Cortex of kidney (tissue), 1 donor: ENCODE results near the gene NLRX1.
"Not testable (repeated sequence)": the region's sequence is repeated elsewhere in the genome, so short reads cannot be mapped to it uniquely, and the experiment has no call there.

Experiments
- DNase-seq: peaks from one replicate; lab custom pipeline; 2025; lab: John Stamatoyannopoulos, UW

NLRX1 gene

GRCh38 chr11:119184399-119184798 lies 15.9 kb downstream of the NLRX1 start:
- not testable (repeated sequence) for DNase-seq

- DNase-seq, result no peak
These were observed 17.6 kb downstream of the NLRX1 start for GRCh38 chr11:119185981-119186634.

DNA sequence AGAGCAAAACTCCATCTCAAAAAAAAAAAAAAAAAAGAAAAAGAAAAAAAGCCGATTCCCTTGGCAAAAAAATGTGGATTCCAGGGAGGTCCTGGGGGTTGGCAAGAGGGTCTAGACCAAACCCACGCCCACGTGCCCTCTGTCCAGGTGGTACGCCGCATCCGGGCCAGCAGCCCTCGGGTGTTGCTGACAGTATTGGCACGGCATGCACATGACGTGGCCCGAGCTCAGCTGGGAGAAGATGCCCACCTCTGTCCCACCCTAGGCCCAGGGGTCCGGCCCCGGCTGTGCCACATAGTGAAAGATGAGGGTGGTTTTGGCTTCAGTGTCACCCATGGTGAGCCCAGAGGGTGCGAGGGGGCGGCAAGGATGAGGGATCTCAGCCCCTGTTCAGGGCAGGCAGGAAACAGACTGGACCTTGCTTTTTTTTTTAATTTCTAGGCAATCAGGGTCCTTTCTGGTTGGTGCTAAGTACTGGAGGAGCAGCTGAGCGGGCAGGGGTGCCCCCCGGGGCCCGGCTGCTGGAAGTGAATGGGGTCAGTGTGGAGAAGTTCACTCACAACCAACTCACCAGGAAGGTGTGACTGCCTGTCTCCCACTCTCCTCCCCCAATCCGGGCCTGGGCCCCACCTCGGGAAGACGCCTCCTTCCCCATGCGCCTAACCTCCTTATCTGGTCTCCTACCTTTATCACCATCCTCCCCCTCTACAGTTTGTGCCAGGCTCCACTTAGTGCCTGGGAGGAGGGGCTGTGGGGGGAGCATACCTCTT lies 18.8 kb downstream of the NLRX1 start:
- no peak for DNase-seq

- no peak for DNase-seq
These were observed 19.5 kb downstream of the NLRX1 start for GRCh38 chr11:119188067-119188466.

- no peak for DNase-seq
These were observed 20.4 kb downstream of the NLRX1 start for GRCh38 chr11:119188887-119189286.

DNA sequence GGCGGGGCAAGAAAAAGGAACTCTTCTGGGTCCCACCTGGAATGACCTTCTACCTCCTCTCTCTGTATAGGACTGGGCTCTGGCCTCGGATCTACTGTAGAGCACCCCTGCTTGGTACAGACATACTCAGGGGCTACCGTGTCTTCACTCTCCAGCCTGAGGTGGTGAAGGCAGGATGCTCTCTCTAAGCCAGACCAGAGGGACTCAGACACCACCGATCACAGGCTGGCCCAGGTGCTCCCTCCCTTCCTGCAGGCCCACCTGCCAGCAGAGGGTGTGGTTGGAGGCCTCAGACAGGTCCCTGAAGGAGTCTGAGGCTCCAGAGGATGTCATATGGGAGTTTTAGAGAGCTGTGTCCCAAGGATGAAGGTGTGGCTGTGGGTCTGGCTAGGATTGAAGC lies 20.9 kb downstream of the NLRX1 start:
- DNase-seq, result no peak

DNA sequence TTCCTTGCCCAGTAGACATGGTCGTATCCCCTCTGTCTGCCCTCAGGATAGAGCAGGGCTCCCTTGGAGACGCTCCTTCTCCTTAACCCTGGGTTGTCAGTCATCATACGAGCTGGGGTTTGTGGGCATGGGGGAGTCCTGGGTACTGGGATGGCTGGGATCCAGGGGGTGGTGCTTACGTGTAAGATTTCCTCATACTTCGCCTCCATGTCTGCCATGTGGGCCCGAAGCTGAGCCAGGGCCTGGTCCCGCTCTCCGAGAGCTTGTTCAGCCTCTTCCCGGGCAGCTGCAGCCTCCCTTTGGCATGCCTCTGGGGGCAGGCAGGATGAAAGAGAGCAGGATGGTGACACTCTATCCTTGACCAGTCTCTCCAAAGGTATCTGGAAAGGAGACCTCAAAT lies 22.0 kb downstream of the NLRX1 start:
- DNase-seq, result no peak

- not testable (repeated sequence) for DNase-seq
These were observed 22.7 kb downstream of the NLRX1 start for GRCh38 chr11:119191265-119191664.

- DNase-seq, result no peak
These were observed 23.6 kb downstream of the NLRX1 start for GRCh38 chr11:119192111-119192510.

DNA sequence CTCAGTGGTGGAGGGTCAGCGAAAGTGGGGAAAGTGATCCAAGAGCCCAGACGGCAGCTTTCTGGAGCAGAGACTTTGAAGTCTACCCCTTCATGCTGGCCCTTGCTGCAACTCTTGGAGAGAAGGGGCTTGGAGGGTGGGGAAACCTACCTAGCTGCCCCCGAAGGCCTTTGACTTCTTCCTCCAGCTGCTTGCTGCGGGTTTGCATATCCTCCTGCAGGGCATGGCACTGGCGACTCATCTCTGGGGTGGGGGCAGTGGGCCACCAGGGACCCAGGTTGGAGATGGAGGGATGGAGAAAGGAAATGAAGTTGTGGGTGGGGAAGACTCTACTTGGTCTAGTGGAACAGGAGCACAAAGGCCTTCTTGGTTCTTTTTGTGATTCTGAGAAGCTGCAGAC lies 24.5 kb downstream of the NLRX1 start:
- no peak for DNase-seq

DNA sequence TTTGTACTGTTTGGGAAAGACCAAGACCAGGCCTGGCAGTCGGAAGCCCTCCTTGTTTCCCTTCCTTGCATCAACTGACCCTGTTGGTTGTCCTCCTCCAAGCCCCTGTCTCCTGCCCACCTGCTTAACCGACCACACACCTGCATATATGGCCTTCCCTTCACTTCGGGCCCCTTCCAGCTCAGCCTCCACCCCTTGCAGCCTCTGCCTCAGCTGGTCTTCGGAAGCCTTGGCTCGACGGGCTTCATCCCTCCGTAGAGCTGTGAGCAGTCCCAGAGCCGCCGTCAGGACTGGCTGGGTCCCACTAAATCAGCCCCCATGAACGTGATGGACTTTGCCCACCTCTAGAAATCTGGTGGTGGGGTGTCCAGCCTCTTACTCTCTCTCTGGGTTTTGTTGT lies 25.1 kb downstream of the NLRX1 start:
- DNase-seq, result no peak

GRCh38 chr11:119194811-119195440 lies 26.4 kb downstream of the NLRX1 start:
- DNase-seq, result no peak

DNA sequence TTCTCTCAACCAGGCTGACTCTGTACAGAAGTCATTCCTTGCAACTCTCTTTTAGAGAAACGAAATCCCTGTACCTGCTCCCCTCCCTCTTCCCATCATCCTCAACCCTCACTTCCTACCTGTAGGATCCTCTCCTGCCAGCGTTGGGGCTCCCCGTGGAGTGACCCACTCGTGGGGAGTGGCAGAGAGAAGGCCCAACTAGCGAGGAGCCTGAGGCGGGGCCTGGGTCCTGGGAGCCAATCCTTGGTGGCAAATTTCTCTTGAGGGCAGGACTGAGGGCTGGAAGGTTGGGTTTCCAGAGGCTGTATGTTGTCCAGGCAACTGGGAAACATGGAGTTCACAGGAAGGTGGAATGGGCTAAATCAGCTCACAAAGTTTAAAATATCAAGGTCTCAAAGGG lies 27.2 kb downstream of the NLRX1 start:
- no peak for DNase-seq

- no peak for DNase-seq
These were observed 28.4 kb downstream of the NLRX1 start for GRCh38 chr11:119196833-119197483.

DNA sequence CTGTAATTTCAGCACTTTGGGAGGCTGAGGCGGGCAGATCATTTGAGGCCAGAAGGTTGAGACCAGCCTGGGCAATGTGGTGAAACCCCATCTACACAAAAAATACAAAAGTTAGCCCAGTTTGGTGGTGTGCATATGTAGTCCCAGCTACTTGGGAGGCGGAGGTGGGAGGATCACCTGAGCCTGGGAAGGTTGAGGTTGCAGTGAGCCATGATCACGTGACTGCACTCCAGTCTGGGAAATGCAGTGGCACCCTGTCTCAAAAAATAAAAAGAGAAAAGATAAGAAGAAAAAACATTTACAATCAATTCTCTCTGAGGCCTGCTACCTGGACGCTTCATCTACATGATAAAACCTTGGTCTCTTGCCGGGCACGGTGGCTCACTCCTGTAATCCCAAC lies 30.4 kb downstream of the NLRX1 start:
- no peak for DNase-seq

- not testable (repeated sequence) for DNase-seq
These were observed 32.7 kb downstream of the NLRX1 start for GRCh38 chr11:119201236-119201635.

GRCh38 chr11:119202554-119202953 lies 34.0 kb downstream of the NLRX1 start:
- no peak for DNase-seq

GRCh38 chr11:119204066-119204465 lies 35.5 kb downstream of the NLRX1 start:
- DNase-seq, result no peak

GRCh38 chr11:119205080-119205479 lies 36.6 kb downstream of the NLRX1 start:
- DNase-seq, result no peak

GRCh38 chr11:119205574-119206510 lies 37.3 kb downstream of the NLRX1 start, which contains the start of gene CBL:
Gene CBL (plus strand): TSS chr11:119206339. CDS start chr11:119206418, 79 bp downstream.
- no peak for DNase-seq
